ENCODE data around the gene HIVEP3. TPM values are rescaled to one million over a fixed set of nuclear protein-coding genes. Genes with fewer than 3 reads are reported as not detected.
A peak's percentile ranks its signal among the peaks of the same experiment; 100 is the strongest.

Gene HIVEP3
- total RNA-seq, 5 donors from 2014 or later (not counting 1 experiment from before 2014, with no cell fraction given) = 7.0 to 15.3 (median 8.8) TPM

DNA sequence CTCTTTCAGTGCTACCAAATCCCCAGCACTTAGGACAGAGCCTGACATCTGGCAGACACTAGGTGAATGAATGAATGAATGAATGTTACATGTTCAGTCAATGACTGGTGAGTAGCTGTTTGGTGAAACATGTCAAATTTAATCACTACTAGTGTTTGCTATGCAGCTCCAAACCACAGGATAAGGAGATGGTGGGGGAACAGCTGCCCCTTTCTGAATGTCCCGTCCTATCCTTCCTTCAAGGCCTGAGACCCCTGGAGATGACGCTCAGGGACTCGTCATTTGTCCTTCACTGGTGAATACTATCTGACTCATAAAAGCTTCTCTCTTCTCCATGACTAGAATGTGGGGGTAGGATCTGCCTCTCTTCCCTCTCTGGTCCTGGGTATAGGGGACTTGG, 175.4 kb downstream of the HIVEP3 start:
- H3K36me3 Mint-ChIP-seq = no peaks in the 10 kb centered on the region
- no peaks in the 10 kb centered on the region for H3K27me3 Mint-ChIP-seq
- WGBS (ENCODE audit: insufficient coverage) = no CpG with 5 or more reads among the region's 3 CpGs
- Histone ChIP-seq H3K4me1 (ENCODE audit: control insufficient read depth in 1 of 2, extremely low read depth in 1 of 2, insufficient read depth in 2 of 2, low read length in 2 of 2) (peaks cover 5 to 32% of the 10 kb centered on the region in 2 experiments), H3K36me3 (ENCODE audit: control insufficient read depth in 2 of 2, extremely low read depth in 1 of 2, insufficient read depth in 1 of 2, low read length in 1 of 2) (no peaks in the 10 kb centered on the region), H3K27ac (ENCODE audit: low read length) (no peak overlapping the region), H3K9me3 (no peaks in the 10 kb centered on the region), H3K4me3 (ENCODE audit: control insufficient read depth in 1 of 2, extremely low read depth in 1 of 2, low read length in 1 of 2) (no peak overlapping the region), H3K27me3 (replicated peaks in 1 of 2; ENCODE audit: control insufficient read depth in 2 of 2, extremely low read depth in 1 of 2, insufficient read depth in 2 of 2, low read length in 1 of 2) (no peaks in the 10 kb centered on the region)
- H3K4me1 Mint-ChIP-seq = peaks cover 32 to 46% (median 35%) of the 10 kb centered on the region in 3 donors
- CTCF ChIA-PET = no interaction called here
- ATAC-seq (replicated peaks in 1 of 4) = no peak
- POLR2A ChIA-PET = no interaction called here
- H3K9me3 Mint-ChIP-seq = no peaks in the 10 kb centered on the region
- DNase-seq = no peak
- no peak overlapping the region for H3K4me3 Mint-ChIP-seq
- no peak overlapping the region for H3K27ac Mint-ChIP-seq

DNA sequence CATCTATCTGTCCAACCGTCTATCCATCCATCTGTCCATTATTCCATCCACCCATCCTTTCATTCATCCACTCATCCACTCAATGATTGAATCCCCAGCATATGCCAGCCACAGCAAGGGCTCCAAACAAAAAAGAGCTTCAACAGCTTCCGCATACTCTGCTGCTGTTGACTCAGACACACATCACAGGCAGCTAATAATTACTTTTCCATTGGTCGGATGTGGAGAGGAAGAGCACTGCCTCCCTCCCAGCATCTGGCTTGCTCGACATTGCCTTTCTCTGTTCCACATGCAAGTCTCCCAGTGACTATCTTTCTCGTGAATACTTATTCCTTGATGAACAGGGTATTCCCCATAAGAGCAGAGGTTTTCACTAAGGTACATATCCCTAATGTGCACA, 176.5 kb downstream of the HIVEP3 start:
- no peaks in the 10 kb centered on the region for H3K9me3 ChIP-seq
- H3K4me1 ChIP-seq (ENCODE audit: control insufficient read depth in 1 of 2, extremely low read depth in 1 of 2, insufficient read depth in 2 of 2, low read length in 2 of 2) = peaks cover 5 to 37% of the 10 kb centered on the region in 2 experiments
- Mint-ChIP-seq H3K4me1 (peaks cover 35 to 55% (median 44%) of the 10 kb centered on the region in 3 donors), H3K27me3 (no peaks in the 10 kb centered on the region), H3K36me3 (no peaks in the 10 kb centered on the region), H3K27ac (no peak overlapping the region), H3K9me3 (no peaks in the 10 kb centered on the region), H3K4me3 (no peak overlapping the region)
- ATAC-seq (replicated peaks in 1 of 4) = no peak
- no peak for DNase-seq
- WGBS (ENCODE audit: insufficient coverage) = 100% methylated on average over 2 of the region's 5 CpGs
- POLR2A ChIA-PET = no interaction called here
- CTCF ChIA-PET = no interaction called here
- H3K27ac ChIP-seq (ENCODE audit: low read length) = no peak overlapping the region
- no peak overlapping the region for H3K4me3 ChIP-seq (ENCODE audit: control insufficient read depth in 1 of 2, extremely low read depth in 1 of 2, low read length in 1 of 2)
- H3K36me3 ChIP-seq (ENCODE audit: control insufficient read depth in 2 of 2, extremely low read depth in 1 of 2, insufficient read depth in 1 of 2, low read length in 1 of 2) = no peaks in the 10 kb centered on the region
- H3K27me3 ChIP-seq (replicated peaks in 1 of 2; ENCODE audit: control insufficient read depth in 2 of 2, extremely low read depth in 1 of 2, insufficient read depth in 2 of 2, low read length in 1 of 2) = no peaks in the 10 kb centered on the region

DNA sequence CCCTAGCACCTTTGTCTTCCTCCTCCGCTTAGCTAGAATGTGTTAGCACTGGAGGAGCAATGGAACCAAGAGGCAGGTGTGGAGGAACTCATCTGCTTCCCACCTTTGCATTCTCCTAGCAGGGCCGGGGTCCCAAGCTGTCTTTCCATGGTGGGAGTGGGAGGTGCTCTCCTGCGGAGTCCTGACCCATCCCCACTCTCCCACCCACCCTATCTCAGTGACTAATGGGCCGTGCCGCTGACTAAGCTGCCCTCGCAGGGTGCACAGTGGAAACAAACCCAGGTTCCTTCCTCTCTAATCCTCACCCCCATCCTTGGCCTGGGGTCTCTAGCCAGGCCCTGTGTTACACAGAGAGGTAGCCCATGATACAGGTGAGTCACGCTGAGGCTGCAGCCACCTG, 177.5 kb downstream of the HIVEP3 start:
- H3K4me3 Mint-ChIP-seq = peak overlapping the region in 1 of 3 donors; percentile 19

DNA sequence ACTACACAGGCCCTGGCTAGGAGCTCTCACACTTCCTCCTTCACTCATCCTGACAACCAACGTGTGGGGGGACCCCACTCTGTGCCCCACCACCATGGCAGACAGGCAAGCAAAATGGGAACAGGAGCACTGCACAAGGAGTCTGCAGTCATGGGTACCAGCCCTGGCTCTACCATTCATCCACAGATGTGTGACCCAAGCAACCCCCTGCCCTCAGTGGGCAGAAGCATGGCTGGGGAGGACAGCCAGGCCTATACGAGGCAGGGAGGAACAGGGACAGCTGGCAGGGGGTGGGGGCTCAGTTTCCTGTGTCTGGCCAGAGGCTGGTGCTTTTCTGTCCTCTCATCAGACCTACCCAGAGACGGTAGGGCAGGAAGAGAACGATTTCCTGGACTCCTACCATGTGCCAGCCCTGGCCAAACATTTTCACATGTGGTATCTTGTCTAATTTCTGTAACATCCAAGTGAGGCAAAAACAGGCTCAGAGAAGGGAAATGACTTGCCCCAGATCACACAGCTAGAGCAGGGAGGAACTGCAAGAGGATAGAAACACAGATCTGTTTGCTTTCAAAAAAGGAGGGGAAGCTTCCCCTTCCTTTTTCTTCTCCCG, 178.0 kb downstream of the HIVEP3 start:
- peak overlapping the region; percentile 17 for H3K27ac ChIP-seq (ENCODE audit: low read length)
- H3K27me3 ChIP-seq (replicated peaks in 1 of 2; ENCODE audit: control insufficient read depth in 2 of 2, extremely low read depth in 1 of 2, insufficient read depth in 2 of 2, low read length in 1 of 2) = no peaks in the 10 kb centered on the region
- H3K4me1 ChIP-seq (ENCODE audit: control insufficient read depth in 1 of 2, extremely low read depth in 1 of 2, insufficient read depth in 2 of 2, low read length in 2 of 2) = peaks cover 5 to 37% of the 10 kb centered on the region in 2 experiments
- POLR2A ChIA-PET = no interaction called here
- H3K27me3 Mint-ChIP-seq = no peaks in the 10 kb centered on the region
- DNase-seq = peak in 1 of 35 experiments; percentile 36
- H3K27ac Mint-ChIP-seq = peak overlapping the region in 1 of 2 donors; percentile 59
- H3K36me3 ChIP-seq (ENCODE audit: control insufficient read depth in 2 of 2, extremely low read depth in 1 of 2, insufficient read depth in 1 of 2, low read length in 1 of 2) = no peaks in the 10 kb centered on the region
- WGBS (ENCODE audit: insufficient coverage) = 21% methylated on average over 2 of the region's 5 CpGs
- H3K4me3 ChIP-seq (ENCODE audit: control insufficient read depth in 1 of 2, extremely low read depth in 1 of 2, low read length in 1 of 2) = no peak overlapping the region
- peak in 2 of 4 experiments; percentile 26 to 37 for ATAC-seq (replicated peaks in 1 of 4)
- peaks cover 35 to 56% (median 40%) of the 10 kb centered on the region in 3 donors for H3K4me1 Mint-ChIP-seq
- CTCF ChIA-PET = interaction anchor here in 1 of 2 donors (1.0 kb wide), 1 partner anchor 15 kb away, joined by 3 read pairs; no protein-coding TSS in a partner anchor
- peak overlapping the region in 1 of 3 donors; percentile 19 for H3K4me3 Mint-ChIP-seq
- no peaks in the 10 kb centered on the region for H3K36me3 Mint-ChIP-seq
- no peaks in the 10 kb centered on the region for H3K9me3 Mint-ChIP-seq
- no peaks in the 10 kb centered on the region for H3K9me3 ChIP-seq

More for the DNA sequence above, 177.5 kb downstream of the HIVEP3 start:
- H3K4me1 Mint-ChIP-seq = peaks cover 35 to 56% (median 40%) of the 10 kb centered on the region in 3 donors
- no peaks in the 10 kb centered on the region for H3K9me3 Mint-ChIP-seq
- no peaks in the 10 kb centered on the region for H3K36me3 ChIP-seq (ENCODE audit: control insufficient read depth in 2 of 2, extremely low read depth in 1 of 2, insufficient read depth in 1 of 2, low read length in 1 of 2)
- H3K27me3 ChIP-seq (replicated peaks in 1 of 2; ENCODE audit: control insufficient read depth in 2 of 2, extremely low read depth in 1 of 2, insufficient read depth in 2 of 2, low read length in 1 of 2) = no peaks in the 10 kb centered on the region
- WGBS (ENCODE audit: insufficient coverage) = 75% methylated on average over 1 of the region's 7 CpGs
- no peaks in the 10 kb centered on the region for H3K27me3 Mint-ChIP-seq
- POLR2A ChIA-PET = no interaction called here
- H3K36me3 Mint-ChIP-seq = no peaks in the 10 kb centered on the region
- no peak overlapping the region for H3K4me3 ChIP-seq (ENCODE audit: control insufficient read depth in 1 of 2, extremely low read depth in 1 of 2, low read length in 1 of 2)
- H3K9me3 ChIP-seq = no peaks in the 10 kb centered on the region
- no peak overlapping the region for H3K27ac ChIP-seq (ENCODE audit: low read length)
- ATAC-seq (replicated peaks in 1 of 4) = no peak
- DNase-seq = no peak
- peaks cover 5 to 37% of the 10 kb centered on the region in 2 experiments for H3K4me1 ChIP-seq (ENCODE audit: control insufficient read depth in 1 of 2, extremely low read depth in 1 of 2, insufficient read depth in 2 of 2, low read length in 2 of 2)
- CTCF ChIA-PET = no interaction called here
- no peak overlapping the region for H3K27ac Mint-ChIP-seq

DNA sequence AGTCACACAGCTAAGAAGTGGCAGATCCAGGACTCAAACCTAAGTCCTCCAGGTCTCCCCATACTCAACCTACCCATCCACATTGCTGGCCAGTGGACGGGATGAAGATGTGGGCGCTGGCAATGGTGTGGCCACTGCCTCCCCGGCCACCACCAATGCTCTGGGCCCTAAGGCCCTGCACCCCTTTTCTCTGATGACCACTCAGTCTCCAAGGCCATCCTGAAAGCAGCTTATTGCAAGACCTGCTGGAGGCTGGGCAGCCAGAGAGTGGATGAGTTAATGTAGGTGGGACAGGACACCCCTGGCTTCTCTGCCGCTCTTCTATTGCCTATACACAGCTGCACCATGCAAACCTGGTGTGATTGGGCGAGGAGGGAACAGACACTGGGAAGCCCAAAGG, 178.7 kb downstream of the HIVEP3 start:
- 94% methylated on average over 5 of the region's 5 CpGs for WGBS (ENCODE audit: insufficient coverage)
- ATAC-seq (replicated peaks in 1 of 4) = no peak
- H3K4me1 ChIP-seq (ENCODE audit: control insufficient read depth in 1 of 2, extremely low read depth in 1 of 2, insufficient read depth in 2 of 2, low read length in 2 of 2) = peaks cover 5 to 37% of the 10 kb centered on the region in 2 experiments

DNA sequence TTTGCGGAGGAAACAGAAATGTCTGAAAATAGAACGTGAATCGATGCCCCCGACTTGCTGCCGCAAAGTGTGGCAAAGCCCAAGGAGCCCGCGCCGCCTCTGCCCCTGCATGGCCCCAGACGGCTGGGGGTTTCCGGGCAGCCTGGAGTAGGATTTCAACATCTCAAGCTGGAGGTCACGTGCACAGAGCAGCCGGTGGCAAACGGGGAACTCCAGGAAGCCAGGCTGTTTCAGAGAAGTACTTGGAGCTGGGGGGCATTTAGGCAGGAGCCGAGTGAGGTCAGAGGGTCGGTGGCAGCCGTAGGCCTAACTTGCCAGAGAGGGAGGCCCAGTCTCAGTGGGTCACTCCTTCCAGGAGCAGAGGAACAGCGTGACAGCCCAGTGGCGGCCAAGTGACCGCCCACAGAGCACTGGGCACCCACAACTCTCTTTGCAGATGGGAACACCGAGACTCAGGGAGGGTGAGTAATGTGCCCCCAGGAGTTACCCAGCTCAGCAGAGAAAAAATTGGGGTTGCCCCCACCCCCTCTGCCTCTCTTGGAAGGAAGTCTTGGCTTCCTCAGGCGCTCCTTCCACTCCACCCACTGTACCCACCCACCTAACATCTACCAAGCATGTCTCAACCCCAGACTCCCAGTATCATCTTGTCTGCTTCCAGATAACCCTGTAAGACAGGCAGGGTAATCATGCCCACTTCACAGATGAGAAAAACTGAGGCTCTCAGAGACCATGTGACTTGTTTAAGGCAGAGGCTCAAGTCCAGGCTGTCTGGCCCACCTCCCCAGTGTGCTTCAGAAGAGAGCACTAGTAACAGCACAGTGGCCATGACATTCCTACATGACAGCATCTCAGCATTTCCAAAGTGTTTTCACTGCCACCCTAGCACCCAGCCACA, 179.4 kb downstream of the HIVEP3 start:
- H3K27ac ChIP-seq (ENCODE audit: low read length) = peak overlapping the region; percentile 17
- H3K27me3 ChIP-seq (replicated peaks in 1 of 2; ENCODE audit: control insufficient read depth in 2 of 2, extremely low read depth in 1 of 2, insufficient read depth in 2 of 2, low read length in 1 of 2) = no peaks in the 10 kb centered on the region
- H3K4me3 Mint-ChIP-seq = peak overlapping the region; percentile 53 to 77 (median 62)
- ChIA-PET POLR2A (interaction anchor here in 1 of 2 donors (0.6 kb wide), 1 partner anchor 65 kb away, joined by 3 read pairs; no protein-coding TSS in a partner anchor), CTCF (no interaction called here)
- H3K36me3 ChIP-seq (ENCODE audit: control insufficient read depth in 2 of 2, extremely low read depth in 1 of 2, insufficient read depth in 1 of 2, low read length in 1 of 2) = no peaks in the 10 kb centered on the region
- ATAC-seq (replicated peaks in 1 of 4) (peak; percentile 56 to 97 (median 71)), DNase-seq (peak in 33 of 35 experiments; percentile 39 to 87 (median 68))
- no peaks in the 10 kb centered on the region for H3K9me3 ChIP-seq
- peak overlapping the region in 1 of 2 donors; percentile 8 for H3K4me3 ChIP-seq (ENCODE audit: control insufficient read depth in 1 of 2, extremely low read depth in 1 of 2, low read length in 1 of 2)
- H3K9me3 Mint-ChIP-seq = no peaks in the 10 kb centered on the region
- peaks cover 32 to 51% (median 49%) of the 10 kb centered on the region in 3 donors for H3K4me1 Mint-ChIP-seq
- WGBS (ENCODE audit: insufficient coverage) = 4% methylated on average over 18 of the region's 21 CpGs
- no peaks in the 10 kb centered on the region for H3K27me3 Mint-ChIP-seq
- H3K36me3 Mint-ChIP-seq = no peaks in the 10 kb centered on the region
- peak overlapping the region; percentile 2 to 52 for H3K27ac Mint-ChIP-seq
- peaks cover 5 to 37% of the 10 kb centered on the region in 2 experiments for H3K4me1 ChIP-seq (ENCODE audit: control insufficient read depth in 1 of 2, extremely low read depth in 1 of 2, insufficient read depth in 2 of 2, low read length in 2 of 2)

More for the DNA sequence above, 178.7 kb downstream of the HIVEP3 start:
- Mint-ChIP-seq H3K9me3 (no peaks in the 10 kb centered on the region), H3K4me3 (peak overlapping the region in 1 of 3 donors; percentile 77), H3K4me1 (peaks cover 35 to 54% (median 41%) of the 10 kb centered on the region in 3 donors), H3K27ac (peak overlapping the region; percentile 21 to 34), H3K27me3 (no peaks in the 10 kb centered on the region), H3K36me3 (no peaks in the 10 kb centered on the region)
- Histone ChIP-seq H3K4me3 (ENCODE audit: control insufficient read depth in 1 of 2, extremely low read depth in 1 of 2, low read length in 1 of 2) (no peak overlapping the region), H3K36me3 (ENCODE audit: control insufficient read depth in 2 of 2, extremely low read depth in 1 of 2, insufficient read depth in 1 of 2, low read length in 1 of 2) (no peaks in the 10 kb centered on the region), H3K27me3 (replicated peaks in 1 of 2; ENCODE audit: control insufficient read depth in 2 of 2, extremely low read depth in 1 of 2, insufficient read depth in 2 of 2, low read length in 1 of 2) (no peaks in the 10 kb centered on the region), H3K9me3 (no peaks in the 10 kb centered on the region), H3K27ac (ENCODE audit: low read length) (peak overlapping the region; percentile 17)
- POLR2A ChIA-PET = no interaction called here
- CTCF ChIA-PET = interaction anchor here in 1 of 2 donors (1.0 kb wide), 1 partner anchor 15 kb away, joined by 3 read pairs; no protein-coding TSS in a partner anchor
- no peak for DNase-seq

Measured in T-cell (primary cell).